NCI-H1048 (cell line): Measurements from ENCODE around the gene TMEM203.

Experiments used
- DNase-seq: peaks from one replicate; lab custom pipeline; 2025; lab: John Stamatoyannopoulos, UW

Gene TMEM203

DNA sequence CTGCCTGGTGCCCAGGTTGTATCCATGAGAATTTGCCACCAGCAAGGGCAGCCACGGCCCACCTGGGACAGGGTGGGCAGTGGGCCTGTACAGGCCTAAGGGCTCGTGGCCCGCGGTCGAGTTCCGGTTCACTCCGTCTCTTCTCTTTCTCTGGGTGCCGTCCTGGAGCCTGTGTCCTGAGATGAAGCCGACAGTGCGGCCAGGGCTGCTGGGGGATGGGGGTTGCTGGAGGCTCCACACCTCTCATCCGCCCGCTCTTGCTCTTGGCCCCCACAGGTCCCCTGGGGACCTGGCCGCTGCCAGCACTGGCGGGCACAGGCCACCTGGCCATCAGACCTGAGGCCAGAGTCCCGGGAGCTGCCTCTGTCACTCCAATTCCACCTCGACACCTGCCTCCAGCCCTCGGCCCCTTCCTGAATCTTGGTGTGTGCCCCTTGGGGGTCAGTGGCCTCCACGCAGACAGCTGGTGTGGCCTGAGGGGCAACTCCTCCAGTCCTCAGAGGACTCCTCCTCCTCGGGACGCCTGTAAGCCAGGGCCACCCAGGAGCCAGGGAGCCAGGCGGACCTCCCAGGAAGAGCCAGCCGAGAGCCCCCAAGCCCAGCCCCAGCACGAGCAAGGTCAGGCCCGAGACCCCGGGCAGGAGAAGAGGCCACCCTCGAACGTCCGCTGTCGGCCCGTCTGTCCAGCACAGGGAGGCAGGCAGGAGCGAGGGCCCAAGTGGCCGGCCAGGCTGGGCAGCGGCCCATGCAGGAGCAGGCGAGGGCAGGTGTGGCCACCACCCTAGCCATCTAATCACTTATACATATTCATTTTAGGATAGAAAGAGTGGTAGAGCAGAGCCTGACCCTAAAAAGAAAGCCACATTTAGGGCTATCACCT, 40.8 kb downstream of the TMEM203 start:
- no peak for DNase-seq

DNA sequence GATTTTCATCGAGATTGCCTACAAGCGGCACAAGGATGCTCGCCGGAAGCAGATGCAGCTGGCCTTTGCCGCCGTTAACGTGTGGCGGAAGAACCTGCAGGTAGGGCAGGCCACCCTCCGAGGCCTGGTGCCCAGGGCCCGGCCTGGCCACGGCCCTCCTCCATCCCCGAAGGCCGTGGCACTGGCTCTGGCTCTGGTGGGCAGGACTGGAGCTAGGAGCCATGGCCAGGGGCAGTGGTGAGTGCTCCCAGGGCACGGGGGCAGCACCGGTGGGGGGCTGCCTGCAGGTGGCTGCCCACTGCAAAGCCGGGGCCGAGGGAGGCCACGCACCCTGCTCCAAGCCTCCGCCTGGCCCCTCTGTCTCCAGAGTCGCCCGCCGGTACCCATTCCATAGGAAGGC, 41.6 kb downstream of the TMEM203 start:
- no peak for DNase-seq

DNA sequence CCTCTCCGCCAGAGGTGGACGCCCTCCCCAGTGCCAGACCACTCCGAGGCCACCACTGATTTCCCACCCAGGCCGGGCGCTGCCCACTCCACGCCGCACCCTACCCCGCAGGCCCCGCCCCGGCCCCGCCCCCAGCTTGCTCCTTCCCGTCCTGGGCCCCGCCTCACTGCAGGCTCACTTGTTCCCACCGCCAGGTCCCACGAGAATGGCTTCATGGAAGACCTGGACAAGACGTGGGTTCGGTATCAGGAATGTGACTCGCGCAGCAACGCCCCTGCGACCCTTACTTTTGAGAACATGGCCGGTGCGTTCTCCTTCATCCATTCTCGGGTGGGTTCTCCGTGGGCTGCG, 42.1 kb downstream of the TMEM203 start:
- DNase-seq, result no peak

DNA sequence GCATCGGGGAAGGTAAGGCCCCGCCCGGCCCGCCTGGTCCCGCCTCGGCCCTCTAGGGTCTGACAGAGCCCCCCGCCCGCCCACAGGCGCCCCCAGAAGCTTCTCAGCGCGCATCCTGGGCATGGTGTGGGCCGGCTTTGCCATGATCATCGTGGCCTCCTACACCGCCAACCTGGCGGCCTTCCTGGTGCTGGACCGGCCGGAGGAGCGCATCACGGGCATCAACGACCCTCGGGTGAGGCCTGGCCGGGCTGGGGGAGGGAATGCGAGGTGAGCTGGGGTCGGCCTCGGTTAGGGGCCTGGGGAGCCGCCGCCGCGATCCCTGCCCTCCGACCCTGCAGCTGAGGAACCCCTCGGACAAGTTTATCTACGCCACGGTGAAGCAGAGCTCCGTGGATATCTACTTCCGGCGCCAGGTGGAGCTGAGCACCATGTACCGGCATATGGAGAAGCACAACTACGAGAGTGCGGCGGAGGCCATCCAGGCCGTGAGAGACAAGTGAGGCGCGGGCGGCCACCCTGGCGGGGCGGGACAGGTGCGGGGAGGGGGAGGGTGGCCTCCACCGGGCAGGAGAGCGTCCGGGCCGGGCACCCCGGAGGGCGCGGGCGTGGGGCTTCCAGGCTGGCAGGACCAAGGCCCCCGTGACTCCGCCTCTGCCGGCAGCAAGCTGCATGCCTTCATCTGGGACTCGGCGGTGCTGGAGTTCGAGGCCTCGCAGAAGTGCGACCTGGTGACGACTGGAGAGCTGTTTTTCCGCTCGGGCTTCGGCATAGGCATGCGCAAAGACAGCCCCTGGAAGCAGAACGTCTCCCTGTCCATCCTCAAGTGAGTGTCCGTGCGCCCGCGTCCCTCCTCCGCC, 42.7 kb downstream of the TMEM203 start:
- no peak for DNase-seq

DNA sequence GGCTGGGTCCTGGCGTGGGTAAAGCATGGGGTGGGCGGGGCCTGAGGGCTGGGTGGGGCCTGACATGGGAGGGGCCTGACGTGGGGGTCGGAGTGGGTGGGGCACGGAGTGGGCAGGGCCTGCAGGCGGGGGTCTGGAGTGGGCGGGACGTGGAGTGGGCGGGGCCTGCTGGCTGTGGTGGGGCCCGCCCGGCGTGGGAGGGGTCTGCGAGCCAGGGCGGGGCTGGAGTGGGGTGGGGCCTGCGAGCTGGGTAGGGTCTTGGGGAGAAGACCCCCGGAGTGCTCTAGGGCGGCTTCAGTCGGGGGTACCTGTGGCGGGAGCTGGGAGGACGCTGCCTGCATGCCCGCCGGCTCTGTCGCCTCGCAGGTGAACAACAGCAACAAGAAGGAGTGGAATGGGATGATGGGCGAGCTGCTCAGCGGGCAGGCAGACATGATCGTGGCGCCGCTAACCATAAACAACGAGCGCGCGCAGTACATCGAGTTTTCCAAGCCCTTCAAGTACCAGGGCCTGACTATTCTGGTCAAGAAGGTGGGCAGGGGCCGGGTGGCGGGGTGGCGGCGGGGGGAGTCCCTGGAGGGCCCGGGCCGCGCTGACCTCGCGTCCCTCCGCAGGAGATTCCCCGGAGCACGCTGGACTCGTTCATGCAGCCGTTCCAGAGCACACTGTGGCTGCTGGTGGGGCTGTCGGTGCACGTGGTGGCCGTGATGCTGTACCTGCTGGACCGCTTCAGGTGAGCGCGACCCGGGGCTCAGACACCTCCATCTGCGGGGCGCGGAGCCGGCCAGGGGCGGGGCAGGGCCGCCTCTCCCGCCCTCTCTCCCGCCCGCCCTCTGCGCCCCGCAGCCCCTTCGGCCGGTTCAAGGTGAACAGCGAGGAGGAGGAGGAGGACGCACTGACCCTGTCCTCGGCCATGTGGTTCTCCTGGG, 43.6 kb downstream of the TMEM203 start:
- DNase-seq, result no peak

DNA sequence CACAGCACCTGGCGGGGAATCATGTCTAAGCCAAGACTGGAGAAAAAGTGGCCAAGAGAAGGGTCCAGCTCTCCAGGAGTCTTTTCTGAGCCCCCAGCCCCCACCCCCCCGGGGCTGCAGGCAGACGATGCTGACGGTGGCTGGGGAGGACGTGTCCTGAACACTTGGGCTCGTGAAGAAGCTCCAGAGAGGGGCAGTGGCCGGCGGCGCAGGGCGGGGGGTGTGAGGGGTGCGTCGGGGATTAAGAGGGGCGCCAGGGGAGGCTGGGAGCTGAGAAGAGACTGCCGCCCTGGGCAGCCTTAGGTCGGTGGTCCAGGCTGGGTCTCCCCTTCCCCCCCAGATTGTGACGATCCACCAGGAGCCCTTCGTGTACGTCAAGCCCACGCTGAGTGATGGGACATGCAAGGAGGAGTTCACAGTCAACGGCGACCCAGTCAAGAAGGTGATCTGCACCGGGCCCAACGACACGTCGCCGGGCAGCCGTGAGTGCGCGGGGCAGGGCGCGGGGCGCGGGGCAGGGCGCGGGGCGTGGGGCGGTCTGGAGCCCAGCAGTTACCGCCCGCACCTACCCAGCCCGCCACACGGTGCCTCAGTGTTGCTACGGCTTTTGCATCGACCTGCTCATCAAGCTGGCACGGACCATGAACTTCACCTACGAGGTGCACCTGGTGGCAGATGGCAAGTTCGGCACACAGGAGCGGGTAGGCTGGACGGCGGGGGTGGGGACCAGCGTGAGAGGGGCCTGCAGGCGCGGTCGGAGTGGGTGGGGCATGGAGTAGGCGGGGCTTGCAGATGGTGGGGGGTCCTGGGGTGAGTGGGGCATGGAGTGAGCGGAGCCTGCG, 44.5 kb downstream of the TMEM203 start:
- no peak for DNase-seq

DNA sequence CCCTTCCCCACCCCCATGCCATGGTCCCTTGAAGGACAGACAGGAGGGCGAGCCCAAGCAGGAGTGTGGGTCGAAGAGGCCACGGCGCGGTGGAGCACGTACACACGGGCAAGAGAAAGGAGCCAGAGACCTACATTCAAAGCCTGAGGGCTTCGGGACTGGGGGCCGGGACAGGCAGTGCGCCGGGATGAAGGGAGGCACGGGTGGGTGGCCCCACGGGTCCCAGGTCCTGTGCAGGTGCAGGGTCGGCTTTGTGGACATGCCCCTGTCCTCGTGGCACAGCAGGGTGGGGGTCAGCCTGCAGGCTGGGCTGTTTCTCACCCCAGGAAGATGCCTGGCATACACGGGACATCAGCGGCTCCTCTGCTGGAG, 45.4 kb downstream of the TMEM203 start:
- DNase-seq, result no peak

DNA sequence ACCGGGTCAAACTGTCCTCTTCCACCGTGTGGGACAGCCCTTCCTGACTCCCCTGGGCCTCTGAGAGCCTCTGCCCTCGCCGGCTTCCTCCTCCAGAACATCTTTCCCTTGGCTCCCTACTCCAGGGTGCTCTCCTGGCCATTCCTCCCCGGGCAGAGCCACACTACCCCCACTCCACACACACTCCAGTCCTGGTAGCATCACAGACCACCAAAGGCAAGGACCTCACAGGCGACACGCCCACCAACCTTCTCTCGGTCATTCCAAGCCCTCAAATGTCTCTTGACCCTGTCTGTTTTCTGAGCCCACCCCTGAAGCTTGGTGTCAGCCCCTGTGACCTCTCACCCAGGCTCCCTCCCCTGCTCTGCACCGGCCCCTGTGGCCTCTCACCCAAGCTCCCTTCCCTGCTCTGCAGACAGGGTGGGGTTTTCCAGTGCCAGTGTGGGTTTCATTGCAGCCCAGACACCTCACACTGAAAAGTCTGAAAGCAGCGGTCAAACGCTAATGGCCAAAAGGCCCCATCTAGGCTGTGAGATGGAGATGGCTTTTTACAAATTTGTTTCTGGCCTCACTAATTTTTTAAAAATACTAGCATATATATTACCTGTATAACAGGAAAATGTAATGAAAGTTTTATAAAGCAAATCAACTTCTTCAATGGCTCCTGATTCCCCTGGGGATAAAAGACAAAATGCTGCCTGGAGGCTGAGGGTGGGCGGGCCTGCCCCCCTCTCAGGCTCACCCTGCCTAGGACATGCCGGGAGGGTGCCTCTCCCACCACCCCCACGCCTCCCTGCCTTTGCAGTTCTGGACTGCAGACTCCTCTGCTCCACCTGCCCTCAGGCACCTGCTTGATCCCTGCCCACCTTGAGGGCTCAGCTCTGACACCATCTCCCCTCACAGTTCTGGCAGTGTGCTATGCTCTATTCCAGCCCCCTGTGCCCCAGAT, 46.1 kb downstream of the TMEM203 start:
- DNase-seq, result no peak

DNA sequence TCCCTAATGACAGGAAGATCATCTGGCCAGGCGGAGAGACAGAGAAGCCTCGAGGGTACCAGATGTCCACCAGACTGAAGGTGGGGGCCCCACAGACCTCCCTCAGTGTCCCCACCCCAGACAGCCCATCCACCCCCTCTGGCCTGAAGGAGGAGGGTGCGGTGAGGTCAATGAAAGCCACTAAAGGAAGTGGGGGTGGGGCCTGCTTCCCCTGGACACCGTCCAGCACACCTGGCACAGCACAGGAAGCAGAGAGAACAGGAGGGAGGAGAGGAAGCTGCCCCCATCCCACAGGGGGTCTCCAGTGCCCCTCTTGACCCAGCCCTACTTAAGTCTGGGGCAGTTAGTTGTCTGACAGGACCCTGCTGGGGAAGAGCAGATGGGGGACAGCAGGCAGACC, 46.8 kb downstream of the TMEM203 start:
- DNase-seq, result no peak

DNA sequence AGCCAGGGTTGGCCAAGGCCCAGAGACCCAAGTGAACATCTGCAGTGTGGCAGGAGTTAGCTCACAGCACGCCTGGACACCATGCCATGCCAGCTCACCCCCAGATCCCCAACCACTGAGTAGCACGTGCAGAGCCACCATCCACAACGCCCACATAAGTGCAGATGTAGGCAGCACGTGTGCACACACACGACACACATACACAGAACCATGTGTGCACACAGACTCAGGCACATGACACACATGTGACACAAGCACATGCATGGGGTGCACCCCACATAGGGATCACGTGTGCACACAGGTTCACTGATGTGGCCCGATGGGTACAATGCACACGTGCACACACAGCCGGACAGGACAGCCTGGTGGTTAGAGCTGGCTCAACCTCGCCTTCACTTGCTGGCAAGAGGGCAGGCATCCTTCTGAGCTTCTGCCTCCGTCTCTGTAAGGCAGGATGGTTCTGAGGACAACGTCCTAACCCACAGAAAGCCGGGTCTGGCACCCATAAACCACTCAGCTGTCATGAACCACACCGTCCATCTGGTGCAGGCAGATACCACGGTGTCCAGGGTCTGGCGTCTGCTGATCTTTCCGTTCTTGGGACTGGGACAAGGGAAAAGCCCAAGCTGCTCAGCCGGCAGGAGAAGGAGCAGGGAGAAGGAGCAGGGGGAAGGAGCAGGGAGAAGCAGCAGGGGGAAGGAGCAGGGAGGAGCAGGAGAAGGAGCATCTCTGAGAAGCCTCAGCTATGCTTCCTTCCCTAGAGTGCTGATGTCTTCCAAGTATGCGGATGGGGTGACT, 47.6 kb downstream of the TMEM203 start:
- DNase-seq, result no peak

DNA sequence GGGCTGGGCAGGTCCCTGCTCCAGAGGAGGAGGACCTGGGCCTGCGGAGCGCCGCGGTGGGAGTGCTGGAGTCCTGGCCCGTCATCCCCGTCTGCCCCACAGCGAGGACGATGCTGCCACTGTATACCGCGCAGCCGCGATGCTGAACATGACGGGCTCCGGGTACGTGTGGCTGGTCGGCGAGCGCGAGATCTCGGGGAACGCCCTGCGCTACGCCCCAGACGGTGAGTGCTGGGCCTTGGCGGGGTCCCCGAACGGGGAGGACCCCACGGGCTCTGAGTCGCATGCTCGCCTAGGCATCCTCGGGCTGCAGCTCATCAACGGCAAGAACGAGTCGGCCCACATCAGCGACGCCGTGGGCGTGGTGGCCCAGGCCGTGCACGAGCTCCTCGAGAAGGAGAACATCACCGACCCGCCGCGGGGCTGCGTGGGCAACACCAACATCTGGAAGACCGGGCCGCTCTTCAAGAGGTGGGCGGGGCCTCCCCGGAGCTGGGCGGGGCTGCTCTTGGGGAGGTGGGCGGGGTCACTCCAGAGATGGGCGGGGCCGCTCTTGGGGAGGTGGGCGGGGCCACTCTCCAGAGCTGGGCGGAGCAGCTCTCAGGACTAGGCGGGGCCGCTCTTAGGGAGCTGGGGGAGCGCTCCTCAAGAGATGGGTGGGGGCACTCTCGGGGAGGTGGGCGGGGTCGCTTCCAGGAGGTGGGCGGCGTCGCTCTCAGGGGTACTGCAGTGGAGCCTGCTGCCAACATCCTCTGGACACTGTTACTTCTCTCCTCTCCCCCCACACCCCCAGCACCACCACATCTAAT, 48.7 kb downstream of the TMEM203 start:
- DNase-seq, result no peak
